Islet precursor cell (in vitro differentiated cells): ENCODE data around the gene FXN.
"Not testable (repeated sequence)": the region's sequence is repeated elsewhere in the genome, so short reads cannot be mapped to it uniquely, and the experiment has no call there.

Experiments used
- DNase-seq: peaks from one replicate; pipeline ENCODE4 v3.0.0-alpha.2; 2018

The FXN gene

GRCh38 chr9:69071059-69071458 is 35.5 kb downstream of the FXN start:
- no peak for DNase-seq

- no peak for DNase-seq
Measured at GRCh38 chr9:69073103-69073502, 37.6 kb downstream of the FXN start.

- no peak for DNase-seq
Measured at GRCh38 chr9:69074801-69075200, 39.2 kb downstream of the FXN start.

- peak; percentile 7 for DNase-seq
Measured at GRCh38 chr9:69076550-69076949, 41.0 kb downstream of the FXN start.

DNA sequence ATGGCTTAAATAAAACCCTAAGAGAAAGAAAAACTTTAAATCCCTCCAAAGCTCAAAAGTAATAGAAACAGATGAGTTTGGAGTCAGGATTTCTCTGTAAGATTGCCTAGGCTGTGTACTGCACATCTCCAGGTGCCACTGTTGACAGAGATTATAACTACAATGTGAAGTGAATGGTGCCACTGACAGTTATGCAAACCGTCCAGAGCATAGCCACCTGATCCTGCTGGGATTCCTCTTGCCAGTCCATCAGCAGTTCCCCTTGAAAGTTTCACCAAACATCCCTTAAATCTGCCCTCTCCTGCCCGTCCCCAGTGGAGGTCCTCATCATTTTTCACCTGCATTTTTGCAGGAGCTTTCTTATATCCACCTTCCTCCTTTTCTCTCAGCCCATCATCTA is 42.5 kb downstream of the FXN start:
- DNase-seq, result peak; percentile 24

DNA sequence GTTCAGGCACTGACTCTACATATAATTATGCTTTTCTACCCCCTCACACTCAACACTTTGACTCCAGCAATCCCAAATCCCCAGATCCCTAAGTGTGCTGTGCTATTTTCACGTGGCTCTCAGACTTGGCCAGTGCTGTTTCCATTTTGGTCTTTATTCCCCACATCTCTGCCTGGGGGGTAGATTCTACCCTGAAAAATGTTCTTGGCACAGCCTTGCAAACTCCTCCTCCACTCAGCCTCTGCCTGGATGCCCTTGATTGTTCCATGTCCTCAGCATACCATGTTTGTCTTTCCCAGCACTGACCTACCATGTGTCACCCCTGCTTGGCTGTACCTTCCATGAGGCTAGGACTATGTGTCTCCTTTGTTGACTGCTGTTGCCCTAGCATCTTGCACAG is 43.0 kb downstream of the FXN start:
- peak; percentile 32 for DNase-seq

GRCh38 chr9:69079186-69079585 is 43.6 kb downstream of the FXN start:
- peak; percentile 7 for DNase-seq

DNA sequence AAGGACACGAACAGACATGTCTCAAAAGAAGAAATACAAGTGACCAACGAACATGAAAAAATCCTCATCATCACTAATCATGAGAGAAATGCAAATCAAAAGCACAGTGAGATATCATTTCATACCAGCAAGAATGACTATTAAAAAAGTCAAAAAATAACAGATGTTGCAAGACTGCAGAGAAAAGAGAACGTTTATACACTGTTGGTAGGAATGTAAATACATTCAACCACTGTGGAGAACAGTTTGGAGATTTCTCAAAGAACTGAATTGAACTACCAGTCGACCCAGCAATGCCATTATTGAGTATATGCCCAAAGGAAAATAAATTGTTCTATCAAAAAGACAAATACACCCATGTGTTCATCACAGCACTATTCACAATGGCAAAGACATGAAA is 45.7 kb downstream of the FXN start:
- no peak for DNase-seq

DNA sequence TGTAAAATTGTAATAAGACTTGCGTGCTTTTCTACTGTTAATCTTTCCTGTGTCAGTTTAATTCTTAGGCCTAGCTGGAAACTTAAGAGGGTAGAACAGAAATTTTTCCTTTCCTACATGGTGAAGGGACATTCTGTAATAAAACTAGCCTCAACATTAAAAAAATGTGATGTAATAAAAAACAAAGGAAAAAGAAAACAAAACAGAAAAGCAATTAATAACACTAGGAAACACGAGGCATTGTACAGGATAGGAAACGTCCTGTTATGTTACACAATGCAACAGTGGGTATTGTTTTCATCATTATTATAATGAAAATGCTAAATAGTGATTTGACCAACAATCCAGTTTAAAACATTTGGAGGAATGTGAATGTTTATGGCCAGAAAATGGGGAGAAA is 47.8 kb downstream of the FXN start:
- no peak for DNase-seq

GRCh38 chr9:69085569-69086283 is 50.2 kb downstream of the FXN start:
- DNase-seq, result no peak

DNA sequence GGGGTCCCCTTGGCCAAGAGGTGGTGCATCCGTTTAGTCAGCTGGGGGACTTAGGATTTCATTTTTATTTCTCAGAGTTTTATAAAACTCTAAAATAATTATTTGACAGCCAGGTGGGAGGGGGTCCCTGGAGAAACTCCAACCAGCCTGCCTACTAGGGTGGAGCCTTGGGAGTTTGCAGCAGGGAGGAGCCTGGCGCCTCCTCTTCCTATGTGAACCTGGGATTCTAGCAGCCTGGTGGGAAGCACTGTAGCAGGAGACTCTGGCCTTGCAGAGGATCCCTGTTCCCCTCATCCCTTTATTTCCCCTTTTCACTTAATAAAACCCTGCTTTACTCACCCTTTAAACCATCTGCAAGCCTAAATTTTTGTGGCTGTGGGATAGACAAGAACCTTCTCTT is 50.8 kb downstream of the FXN start:
- no peak for DNase-seq

GRCh38 chr9:69086769-69087168 is 51.2 kb downstream of the FXN start:
- no peak for DNase-seq

DNA sequence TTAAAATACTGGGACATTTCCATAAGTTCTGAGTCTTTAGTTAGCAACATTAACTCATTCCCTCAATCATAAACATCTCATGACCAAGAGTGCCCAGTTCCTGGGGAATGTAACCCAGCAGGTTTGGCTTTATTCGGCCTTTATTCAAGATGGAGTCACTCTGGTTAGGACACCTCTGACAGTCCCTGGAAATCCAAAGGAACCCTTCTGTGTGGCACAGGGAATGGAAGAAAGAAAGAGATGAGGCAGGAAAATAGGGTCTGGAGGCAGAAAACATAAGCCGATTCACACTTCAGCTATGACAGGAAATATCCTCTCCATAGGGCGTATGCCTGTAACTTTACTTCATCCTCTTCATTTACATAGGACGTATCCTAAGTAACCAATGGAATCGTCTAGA is 53.5 kb downstream of the FXN start:
- no peak for DNase-seq

- DNase-seq, result peak; percentile 61
Measured at GRCh38 chr9:69089491-69089890, 53.9 kb downstream of the FXN start.

- no peak for DNase-seq
Measured at GRCh38 chr9:69090140-69090750, 54.7 kb downstream of the FXN start.

DNA sequence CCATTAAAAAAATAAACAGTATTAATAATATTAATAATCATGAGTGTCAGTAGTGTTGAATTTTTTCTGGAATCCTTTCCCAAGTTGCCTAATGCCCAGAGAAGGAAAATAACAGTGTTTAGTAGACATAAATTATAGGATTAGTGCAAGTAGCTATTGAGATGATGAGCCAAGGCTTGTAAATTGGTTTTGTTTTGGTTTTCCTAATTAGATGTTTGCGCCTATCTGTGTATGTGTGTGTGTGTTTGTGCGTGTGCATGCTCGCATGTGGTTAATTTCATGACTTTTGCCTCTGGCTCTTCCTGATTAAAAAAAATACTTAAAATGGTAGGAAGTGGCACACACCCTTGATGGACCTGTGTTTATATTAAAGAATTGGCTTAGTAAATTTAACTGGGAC is 55.4 kb downstream of the FXN start:
- no peak for DNase-seq

DNA sequence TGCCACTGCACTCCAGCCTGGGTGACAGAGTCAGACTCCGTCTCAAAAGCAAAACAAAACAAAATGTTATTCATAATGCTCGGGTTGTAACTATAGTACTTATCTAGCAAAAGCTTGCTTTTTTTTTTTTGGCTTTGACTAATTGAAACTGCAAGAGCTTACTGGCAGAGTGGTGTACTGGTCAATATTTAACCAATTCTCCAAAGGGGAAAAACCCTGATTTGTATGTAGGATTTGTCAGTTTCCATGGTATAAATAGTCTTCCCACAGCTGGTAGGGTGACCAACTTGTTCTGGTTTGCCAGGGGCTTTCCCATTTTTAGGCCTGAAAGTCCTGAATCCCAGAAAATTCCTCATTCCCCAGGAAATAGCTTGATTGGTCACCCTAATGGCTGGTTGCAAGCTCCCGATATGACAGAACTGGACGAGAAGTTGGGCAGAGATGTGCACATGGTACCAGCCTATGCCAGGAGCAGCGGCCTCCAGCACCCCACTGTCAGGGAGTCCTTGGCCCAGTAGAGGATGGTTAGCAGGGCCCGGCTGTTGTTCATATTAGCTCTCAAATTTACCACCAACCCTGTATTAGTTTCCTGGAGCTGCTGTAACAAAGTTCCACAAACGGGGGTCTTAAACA is 58.0 kb downstream of the FXN start:
- DNase-seq, result no peak

DNA sequence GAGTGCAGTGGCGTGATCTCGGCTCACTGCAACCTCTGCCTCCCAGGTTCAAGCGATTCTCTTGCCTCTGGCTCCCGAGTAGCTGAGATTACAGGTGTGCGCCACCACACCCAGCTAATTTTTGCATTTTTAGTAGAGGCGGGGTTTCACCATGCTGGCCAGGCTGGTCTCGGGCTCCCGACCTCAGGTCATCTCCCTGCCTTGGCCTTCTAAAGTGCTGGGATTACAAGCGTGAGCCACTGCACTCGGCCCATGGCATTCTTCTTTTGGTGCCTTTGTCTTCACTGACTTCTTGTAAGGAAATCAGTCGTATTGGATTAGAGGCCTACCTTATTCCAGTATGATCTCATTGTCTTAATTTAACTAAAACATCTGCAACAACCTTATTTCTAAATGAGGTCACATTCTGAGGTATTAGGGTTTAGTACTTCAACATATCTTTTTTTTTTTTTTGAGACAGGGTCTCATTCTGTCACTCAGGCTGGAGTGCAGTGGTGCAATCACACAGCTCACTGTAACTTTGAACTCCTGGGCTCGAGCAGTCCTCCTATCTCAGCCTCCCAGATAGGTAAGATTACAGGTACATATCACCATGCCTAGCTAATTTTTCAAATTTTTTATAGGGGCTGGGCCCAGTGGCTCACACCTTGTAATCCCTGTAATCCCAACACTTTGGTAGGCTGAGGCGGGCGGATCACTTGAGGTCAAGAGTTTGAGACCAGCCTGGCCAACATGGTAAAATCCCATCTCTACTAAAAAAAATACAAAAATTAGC is 59.0 kb downstream of the FXN start:
- DNase-seq, result not testable (repeated sequence)

- DNase-seq, result no peak
Measured at GRCh38 chr9:69097064-69097463, 61.5 kb downstream of the FXN start.

DNA sequence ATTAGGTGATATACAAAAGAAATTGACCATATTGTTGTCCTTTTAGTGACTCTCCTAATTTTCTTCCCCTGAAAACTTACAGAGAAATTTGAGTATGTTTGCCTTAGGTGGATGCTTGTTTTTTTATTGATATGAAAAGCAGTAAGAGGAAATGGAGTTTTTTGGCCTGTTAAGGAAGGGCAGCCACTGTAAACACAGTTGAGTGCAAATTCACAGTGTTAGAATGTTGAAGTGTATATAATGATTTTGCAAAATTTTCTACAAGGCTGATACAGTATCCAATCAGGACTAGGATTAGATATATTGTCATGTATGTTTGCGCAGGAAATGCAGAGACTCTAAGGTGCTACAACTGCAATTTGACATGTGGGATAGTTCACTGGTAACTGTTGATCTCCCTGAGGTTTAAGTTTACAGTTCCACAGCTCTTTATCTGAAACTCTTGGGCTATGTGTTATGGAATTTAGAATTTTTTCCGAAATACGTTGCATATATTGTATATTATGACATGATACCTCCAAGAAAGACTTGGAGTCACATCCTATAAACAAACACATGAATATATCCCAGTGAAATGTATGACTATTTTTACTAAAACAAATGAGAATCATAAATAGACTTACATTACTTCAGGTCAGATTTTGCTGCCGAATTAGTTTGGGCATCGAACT is 62.5 kb downstream of the FXN start:
- DNase-seq, result no peak

GRCh38 chr9:69103348-69103996 is 67.9 kb downstream of the FXN start:
- DNase-seq, result not testable (repeated sequence)

GRCh38 chr9:69104830-69105527 is 69.4 kb downstream of the FXN start:
- peak; percentile 81 for DNase-seq
